NCI-H187 treated with DMSO at 0.1 percent for 48 hours (cell line): ENCODE measurements around the gene KDR.

Experiments used
- DNase-seq: peaks from one replicate; lab custom pipeline; 2025; lab: John Stamatoyannopoulos, UW

KDR gene

GRCh38 chr4:55079451-55080173 is 45.8 kb downstream of the KDR start:
- no peak for DNase-seq

GRCh38 chr4:55078987-55079386 is 46.4 kb downstream of the KDR start:
- DNase-seq = no peak

DNA sequence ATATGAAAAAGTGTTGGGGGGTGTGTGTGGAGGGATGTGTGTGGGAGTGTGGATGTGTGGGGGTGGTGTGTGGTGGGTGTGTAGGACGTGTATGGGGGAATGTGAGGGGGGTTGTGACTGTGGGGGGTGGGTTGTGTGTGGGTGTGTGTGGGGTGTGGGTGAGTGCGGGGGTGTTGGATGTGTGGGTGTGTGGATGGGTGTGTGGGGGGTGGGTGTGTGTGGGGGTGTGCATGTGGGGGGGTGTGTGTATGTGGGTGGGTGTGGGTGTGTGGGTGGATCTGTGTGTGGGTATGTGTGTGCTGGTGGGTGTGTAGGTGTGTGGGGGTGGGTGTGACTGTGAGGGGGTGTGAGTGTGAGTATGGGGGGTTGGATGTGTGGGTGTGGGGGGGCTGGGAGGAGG is 47.8 kb downstream of the KDR start:
- DNase-seq = no peak

- no peak for DNase-seq
Measured at GRCh38 chr4:55075823-55076716, 49.3 kb downstream of the KDR start.

DNA sequence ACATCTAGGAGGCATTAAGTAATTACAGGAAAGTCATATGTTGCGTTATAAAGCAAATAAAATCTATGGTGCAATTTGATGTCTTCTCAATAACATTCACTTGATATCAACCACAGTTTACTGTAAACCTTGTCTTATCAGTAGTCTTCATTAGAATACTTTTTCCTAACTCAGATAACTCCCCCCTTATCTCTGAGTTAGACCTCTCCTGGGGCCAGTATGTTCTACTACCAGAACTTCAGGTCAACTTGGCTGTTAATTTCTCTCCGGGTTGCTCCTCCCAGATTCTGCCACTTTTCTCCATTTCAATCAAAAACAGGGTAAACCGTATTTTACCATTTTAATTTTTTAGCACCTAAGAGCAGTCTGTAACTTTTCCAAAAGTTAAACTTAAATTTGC is 50.0 kb downstream of the KDR start:
- no peak for DNase-seq

GRCh38 chr4:55074386-55074785 is 51.0 kb downstream of the KDR start:
- no peak for DNase-seq

DNA sequence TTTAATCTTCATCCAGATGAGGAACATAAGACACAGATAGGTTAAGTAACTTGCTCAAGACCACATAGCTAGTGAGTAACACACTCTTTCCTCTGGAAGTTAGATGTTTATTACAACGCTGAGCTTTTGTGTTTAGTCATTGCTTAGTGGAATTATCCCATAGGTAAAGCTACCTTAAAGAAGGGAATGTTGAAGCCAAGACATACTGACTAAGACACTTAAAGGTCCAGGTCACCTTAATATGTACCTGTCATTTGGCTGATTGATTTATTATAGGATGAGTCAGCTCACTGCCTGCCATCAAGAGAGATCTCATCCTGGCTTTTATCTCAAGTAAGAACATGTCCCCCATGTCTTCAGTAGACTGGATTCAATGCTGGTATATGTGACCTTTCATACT is 53.4 kb downstream of the KDR start:
- no peak for DNase-seq

GRCh38 chr4:55069248-55069647 is 56.1 kb downstream of the KDR start:
- DNase-seq = no peak

GRCh38 chr4:55068522-55068921 is 56.9 kb downstream of the KDR start:
- no peak for DNase-seq

- no peak for DNase-seq
Measured at GRCh38 chr4:55066018-55066417, 59.4 kb downstream of the KDR start.

- DNase-seq = no peak
Measured at GRCh38 chr4:55055529-55055928, 69.9 kb downstream of the KDR start.

DNA sequence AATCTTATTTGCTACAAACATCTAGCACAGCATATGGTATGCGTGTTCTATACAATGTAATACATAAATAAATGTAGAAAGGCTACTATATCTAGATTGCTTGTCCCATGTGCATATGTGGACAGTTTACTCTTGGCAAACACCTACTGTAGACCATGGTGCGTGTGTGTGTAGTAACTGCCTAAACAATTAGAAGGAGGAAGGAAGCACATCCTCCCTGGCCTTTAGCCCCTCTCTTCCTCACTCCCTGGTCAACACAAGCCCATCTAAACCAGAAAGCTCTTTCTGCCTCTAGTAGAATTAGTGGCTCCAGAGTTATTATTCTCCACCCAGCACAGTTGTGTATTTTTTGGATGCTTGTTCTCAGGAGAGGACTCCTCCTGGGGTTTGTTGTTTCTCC is 73.9 kb downstream of the KDR start:
- no peak for DNase-seq

GRCh38 chr4:55050418-55050950 is 74.9 kb downstream of the KDR start:
- DNase-seq = no peak

- no peak for DNase-seq
Measured at GRCh38 chr4:55038176-55038890, 87.1 kb downstream of the KDR start.

DNA sequence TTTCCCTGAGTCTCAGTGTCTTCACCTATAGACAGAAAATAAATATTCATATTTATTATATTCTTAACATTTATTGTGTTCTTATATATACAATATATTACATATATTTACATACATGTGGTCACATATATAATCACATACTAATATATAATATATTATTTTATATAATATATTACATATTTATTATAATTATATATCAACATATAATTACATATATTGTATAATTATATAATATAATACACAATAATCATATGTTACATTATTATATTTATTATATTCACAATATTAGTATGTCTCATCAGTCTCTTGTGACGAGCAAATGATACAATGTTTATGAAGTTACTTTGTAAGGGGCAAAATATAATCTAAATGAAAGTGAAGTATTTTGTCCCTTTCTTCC is 87.7 kb downstream of the KDR start:
- DNase-seq = no peak

- DNase-seq = no peak
Measured at GRCh38 chr4:55036405-55036804, 89.0 kb downstream of the KDR start.

- DNase-seq = no peak
Measured at GRCh38 chr4:55035892-55036291, 89.5 kb downstream of the KDR start.

GRCh38 chr4:55033296-55033695 is 92.1 kb downstream of the KDR start:
- DNase-seq = no peak

DNA sequence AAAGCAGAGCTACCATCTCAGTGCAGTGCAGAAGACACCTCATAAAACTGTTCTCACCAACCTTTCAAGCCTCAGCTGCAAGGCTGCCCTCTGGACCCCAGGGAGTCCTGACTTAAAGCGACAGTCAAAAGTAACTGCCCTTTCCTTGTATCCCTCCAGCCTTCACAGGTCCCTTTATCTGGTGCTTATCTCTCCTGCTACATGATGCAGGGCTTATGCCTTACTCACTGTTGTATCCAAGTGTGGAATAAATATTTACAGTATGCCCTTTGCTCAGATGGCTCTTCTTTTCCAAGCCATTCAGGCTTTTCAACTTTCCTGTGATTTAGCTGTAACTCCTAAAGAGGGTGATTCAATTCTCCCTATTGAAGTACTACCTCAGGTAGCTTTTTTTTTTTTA is 92.6 kb downstream of the KDR start:
- no peak for DNase-seq

DNA sequence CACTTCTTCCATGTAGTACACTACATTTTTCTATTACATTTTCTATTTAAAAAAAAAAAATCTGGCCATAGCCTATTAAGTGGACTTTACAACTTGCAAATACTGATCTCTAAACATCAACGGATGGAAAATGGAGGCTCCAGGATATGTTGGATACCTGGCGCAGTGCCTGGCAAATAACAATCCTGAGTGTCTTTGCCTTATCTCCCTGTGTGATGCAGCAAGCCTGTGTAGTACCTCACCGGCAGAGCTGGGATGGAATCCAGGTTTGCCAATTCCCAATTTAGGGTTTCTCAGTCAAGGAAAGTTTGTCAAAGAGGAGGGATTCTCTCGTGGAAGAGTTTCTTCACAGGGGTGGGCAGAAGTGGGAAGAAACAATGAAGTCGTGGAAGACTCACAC is 93.2 kb downstream of the KDR start:
- DNase-seq = no peak

DNA sequence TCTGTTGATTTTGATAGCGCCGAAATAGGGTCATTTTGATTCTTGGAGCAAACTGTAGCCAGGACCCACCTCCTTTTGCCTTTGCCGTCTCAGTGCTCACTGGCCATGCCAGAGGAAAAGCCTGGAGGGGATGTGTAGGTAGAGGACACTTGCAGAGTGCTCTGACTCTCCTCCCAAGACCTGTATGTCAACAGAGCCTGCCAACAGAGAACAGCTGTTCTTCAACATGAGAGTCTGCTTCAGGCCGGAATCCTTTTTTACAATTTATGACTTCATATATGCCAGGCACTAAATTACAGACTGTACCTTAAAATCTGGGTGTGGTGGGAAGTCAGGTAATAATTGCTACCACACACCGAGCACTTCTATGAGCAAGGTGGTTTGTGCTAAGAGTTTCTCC is 94.2 kb downstream of the KDR start:
- no peak for DNase-seq

GRCh38 chr4:55030589-55030988 is 94.8 kb downstream of the KDR start:
- no peak for DNase-seq
